ENCODE results near the gene AK3.

DNA sequence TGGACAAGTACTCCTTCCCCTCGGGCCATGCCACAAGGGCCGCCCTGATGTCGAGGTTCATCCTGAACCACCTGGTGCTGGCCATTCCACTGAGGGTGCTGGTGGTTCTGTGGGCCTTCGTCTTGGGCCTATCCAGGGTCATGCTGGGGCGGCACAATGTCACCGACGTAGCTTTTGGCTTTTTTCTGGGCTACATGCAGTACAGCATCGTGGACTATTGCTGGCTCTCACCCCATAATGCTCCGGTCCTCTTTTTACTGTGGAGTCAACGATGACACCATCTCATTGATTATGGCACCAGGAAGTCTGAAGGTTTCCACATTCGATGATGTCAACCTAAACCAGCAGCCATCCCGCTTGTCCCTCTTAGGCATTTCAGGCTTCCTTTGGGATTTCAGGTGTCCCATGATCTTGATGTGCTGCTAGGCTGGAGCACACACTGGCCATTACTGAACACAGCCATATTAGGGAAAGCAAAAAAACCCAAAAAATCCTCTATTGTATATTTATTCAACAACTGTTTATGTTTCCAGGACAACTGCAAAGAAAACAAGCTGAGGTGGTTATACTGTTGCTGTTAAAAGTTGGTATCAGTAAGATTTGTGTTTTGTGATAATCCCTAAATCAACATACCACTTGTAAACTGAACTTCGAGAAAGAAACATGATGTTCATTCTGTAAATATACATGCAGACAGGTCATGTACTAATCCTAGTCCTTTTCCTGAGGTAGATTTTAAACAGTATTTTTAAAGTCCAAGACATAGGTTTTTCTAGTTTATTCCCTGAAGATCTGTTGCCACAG lies 77.8 kb downstream of the AK3 start:
- TF ChIP-seq, protein P1, sequence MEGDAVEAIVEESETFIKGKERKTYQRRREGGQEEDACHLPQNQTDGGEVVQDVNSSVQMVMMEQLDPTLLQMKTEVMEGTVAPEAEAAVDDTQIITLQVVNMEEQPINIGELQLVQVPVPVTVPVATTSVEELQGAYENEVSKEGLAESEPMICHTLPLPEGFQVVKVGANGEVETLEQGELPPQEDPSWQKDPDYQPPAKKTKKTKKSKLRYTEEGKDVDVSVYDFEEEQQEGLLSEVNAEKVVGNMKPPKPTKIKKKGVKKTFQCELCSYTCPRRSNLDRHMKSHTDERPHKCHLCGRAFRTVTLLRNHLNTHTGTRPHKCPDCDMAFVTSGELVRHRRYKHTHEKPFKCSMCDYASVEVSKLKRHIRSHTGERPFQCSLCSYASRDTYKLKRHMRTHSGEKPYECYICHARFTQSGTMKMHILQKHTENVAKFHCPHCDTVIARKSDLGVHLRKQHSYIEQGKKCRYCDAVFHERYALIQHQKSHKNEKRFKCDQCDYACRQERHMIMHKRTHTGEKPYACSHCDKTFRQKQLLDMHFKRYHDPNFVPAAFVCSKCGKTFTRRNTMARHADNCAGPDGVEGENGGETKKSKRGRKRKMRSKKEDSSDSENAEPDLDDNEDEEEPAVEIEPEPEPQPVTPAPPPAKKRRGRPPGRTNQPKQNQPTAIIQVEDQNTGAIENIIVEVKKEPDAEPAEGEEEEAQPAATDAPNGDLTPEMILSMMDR (conservative IDR thresholded peaks at IDR 0.05 in 1 of 2, IDR thresholded peaks at IDR 0.05 in 1 of 2; ENCODE audit: low read depth in 1 of 2, low read length in 2 of 2) = no peak
- no peak for TF ChIP-seq EZH2 (IDR thresholded peaks at IDR 0.05; ENCODE audit: low read length, missing control alignments)
